WTC11 (cell line): ENCODE results near the gene DBH.

Experiments used
- ATF6 ChIP-seq: sonication (generic); formaldehyde crosslinking; IDR thresholded peaks from 2 replicates; pipeline ENCODE4 v1.8.1; 2023; ENCODE audit warnings: mild to moderate bottlenecking, missing genetic modification reagents
- CBFB ChIP-seq: sonication (generic); formaldehyde crosslinking; IDR thresholded peaks from 2 replicates; pipeline ENCODE4 v1.8.1; 2022; ENCODE audit warnings: mild to moderate bottlenecking, low read depth, missing genetic modification reagents
- CREB1 ChIP-seq: sonication (generic); formaldehyde crosslinking; IDR thresholded peaks from 2 replicates; pipeline ENCODE4 v1.8.0; 2023; ENCODE audit warnings: mild to moderate bottlenecking, missing genetic modification reagents
- CREM ChIP-seq: sonication (generic); formaldehyde crosslinking; IDR thresholded peaks from 2 replicates; pipeline ENCODE4 v1.8.1; 2022; ENCODE audit warnings: mild to moderate bottlenecking, missing genetic modification reagents, moderate library complexity
- CTCF ChIP-seq: fragments of 200-600 bp; IDR thresholded peaks from 2 replicates; pipeline ENCODE4 v1.8.0; 2022; ENCODE audit warnings: antibody characterized with exemption
- IRF2 ChIP-seq: sonication (generic); formaldehyde crosslinking; IDR thresholded peaks from 2 replicates; pipeline ENCODE4 v1.8.0; 2022; ENCODE audit warnings: low read depth, missing genetic modification reagents, borderline replicate concordance
- NR2C2 ChIP-seq: sonication (generic); formaldehyde crosslinking; IDR thresholded peaks from 2 replicates; pipeline ENCODE4 v1.8.0; 2022; ENCODE audit warnings: mild to moderate bottlenecking, missing genetic modification reagents
- PRDM15 ChIP-seq: sonication (generic); formaldehyde crosslinking; IDR thresholded peaks from 2 replicates; pipeline ENCODE4 v1.8.0; 2022; ENCODE audit warnings: missing genetic modification reagents
- SMAD4 ChIP-seq: sonication (generic); formaldehyde crosslinking; IDR thresholded peaks from 2 replicates; pipeline ENCODE4 v1.8.0; 2022; ENCODE audit warnings: mild to moderate bottlenecking, missing genetic modification reagents
- SP1 ChIP-seq: sonication (generic); formaldehyde crosslinking; conservative IDR thresholded peaks from 2 replicates; pipeline ENCODE4 v1.8.1; 2022; ENCODE audit warnings: missing genetic modification reagents
- ZNF138 ChIP-seq: sonication (generic); formaldehyde crosslinking; conservative IDR thresholded peaks from 2 replicates; pipeline ENCODE4 v1.8.1; 2022; ENCODE audit warnings: mild to moderate bottlenecking, moderate library complexity, missing genetic modification reagents
- TF ChIP-seq, protein P1 (sequence below): sonication (generic); formaldehyde crosslinking; IDR thresholded peaks from 2 replicates; pipeline ENCODE4 v1.8.1; 2022; ENCODE audit warnings: mild to moderate bottlenecking, moderate library complexity, missing genetic modification reagents
- TF ChIP-seq, protein P2 (sequence below): sonication (generic); formaldehyde crosslinking; IDR thresholded peaks from 2 replicates; pipeline ENCODE4 v1.8.0; 2022; ENCODE audit warnings: mild to moderate bottlenecking, missing genetic modification reagents

GRCh38 chr9:133677126-133678010 is 41.2 kb downstream of the DBH start:
- TF ChIP-seq SMAD4 (CRISPR knock-in tag) (no peak), PRDM15 (CRISPR knock-in tag) (no peak), CTCF (no peak), NR2C2 (no peak), SP1 (CRISPR knock-in tag) (no peak), CREB1 (CRISPR knock-in tag) (no peak), CREM (CRISPR knock-in tag) (no peak), CBFB (CRISPR knock-in tag) (no peak), ZNF138 (CRISPR knock-in tag) (no peak), IRF2 (CRISPR knock-in tag) (no peak), ATF6 (no peak)
- TF ChIP-seq, protein P1, sequence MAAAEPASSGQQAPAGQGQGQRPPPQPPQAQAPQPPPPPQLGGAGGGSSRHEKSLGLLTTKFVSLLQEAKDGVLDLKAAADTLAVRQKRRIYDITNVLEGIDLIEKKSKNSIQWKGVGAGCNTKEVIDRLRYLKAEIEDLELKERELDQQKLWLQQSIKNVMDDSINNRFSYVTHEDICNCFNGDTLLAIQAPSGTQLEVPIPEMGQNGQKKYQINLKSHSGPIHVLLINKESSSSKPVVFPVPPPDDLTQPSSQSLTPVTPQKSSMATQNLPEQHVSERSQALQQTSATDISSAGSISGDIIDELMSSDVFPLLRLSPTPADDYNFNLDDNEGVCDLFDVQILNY (CRISPR knock-in tag), result no peak
- TF ChIP-seq, protein P2, sequence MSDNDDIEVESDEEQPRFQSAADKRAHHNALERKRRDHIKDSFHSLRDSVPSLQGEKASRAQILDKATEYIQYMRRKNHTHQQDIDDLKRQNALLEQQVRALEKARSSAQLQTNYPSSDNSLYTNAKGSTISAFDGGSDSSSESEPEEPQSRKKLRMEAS (CRISPR knock-in tag), result no peak
